NCI-H1694 (cell line): ENCODE measurements around the gene DOK5.
"Not testable (repeated sequence)": the region's sequence is repeated elsewhere in the genome, so short reads cannot be mapped to it uniquely, and the experiment has no call there.

Source experiments
- DNase-seq: peaks from one replicate; lab custom pipeline; 2025; lab: John Stamatoyannopoulos, UW

DOK5 gene

DNA sequence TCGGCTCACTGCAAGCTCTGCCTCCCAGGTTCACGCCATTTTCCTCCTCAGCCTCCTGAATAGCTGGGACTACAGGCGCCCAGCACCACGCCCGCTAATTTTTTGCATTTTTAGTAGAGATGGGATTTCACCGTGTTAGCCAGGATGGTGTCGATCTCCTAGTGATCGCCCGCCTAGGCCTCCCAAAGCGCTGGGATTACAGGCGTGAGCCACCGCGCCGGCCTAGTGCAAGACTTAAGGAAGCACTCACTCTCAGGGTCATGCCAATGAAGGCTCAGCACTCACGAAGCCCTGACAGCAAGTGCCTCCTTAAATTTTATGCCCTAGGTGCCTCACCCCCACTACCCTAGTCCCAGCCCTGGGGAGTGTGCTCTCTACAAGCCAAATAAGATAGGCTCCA, 4.7 kb upstream of the DOK5 start:
- DNase-seq, result no peak

DNA sequence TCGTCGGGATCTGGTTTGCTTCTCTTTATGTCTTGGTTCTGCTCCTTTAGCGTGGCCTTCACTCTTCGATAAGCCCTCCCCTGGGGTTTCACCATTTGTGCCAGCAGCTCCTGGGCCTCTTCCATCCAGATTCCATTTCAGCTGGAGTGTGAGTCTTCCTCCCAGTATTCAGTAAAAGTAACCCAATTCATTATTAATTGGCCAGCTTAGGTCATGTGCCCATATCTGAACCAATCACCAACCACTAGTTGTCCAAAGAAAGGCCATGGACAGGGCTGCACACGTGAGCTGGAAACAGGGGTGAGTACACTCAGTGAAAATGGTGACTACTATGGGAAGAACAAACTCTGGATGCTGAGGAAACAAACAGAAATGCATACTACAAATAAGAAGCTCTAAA, 2.8 kb upstream of the DOK5 start:
- no peak for DNase-seq

DNA sequence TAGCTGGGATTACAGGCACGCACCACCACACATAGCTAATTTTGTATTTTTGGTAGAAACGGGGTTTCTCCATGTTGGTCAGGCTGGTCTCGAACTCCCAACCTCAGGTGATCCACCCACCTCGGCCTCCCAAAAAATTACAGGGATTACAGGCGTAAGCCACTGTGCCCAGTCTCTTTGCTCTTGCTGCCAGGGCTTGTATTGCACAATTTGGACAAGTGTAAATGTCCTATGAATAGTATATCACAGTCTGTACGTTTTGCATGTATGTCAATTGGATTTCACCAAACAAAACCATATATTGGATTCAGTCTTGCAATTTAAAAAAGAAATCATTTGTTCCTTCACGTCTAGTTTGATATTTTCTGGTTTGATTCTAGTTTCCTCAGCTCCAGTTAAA, 2.1 kb upstream of the DOK5 start:
- no peak for DNase-seq

DNA sequence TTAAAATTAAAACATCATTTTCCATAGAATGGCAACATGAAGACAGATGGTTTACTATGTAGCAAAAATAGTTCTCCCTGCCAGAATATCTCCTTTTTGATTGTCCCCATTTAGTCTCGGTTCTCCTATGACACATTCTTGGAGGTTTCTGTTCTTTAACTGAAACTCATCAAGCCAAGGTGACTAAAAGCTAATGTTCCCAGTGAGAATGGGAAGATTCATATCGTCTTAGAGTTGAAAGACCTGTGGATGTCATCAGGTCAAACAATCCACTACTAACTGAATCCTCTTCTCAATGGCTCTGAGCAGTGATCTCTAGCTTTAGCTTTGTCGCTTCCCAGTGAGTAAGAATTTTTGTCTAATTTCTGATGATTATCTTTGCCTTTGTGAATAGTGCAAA, 1.3 kb upstream of the DOK5 start:
- no peak for DNase-seq

DNA sequence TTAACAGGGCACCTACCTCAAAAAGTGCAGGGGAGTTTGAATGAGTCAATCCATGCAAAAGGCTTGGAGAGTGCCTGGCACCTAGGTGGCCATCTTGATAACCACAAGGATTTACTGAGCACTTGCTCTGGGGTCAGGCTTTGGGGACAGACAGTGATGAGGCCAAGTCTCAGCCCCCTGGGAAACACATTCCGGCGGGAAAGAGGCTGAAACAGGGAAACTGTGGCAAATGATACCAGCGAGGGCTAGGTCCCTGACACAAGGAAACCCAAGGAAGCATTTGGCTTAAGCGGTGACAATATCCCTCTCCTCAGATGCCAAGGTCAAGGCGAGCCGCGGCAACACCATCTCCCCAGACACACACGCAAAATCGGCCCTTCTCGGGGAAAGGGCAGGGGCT, 527 bp upstream of the DOK5 start:
- DNase-seq, result no peak

DNA sequence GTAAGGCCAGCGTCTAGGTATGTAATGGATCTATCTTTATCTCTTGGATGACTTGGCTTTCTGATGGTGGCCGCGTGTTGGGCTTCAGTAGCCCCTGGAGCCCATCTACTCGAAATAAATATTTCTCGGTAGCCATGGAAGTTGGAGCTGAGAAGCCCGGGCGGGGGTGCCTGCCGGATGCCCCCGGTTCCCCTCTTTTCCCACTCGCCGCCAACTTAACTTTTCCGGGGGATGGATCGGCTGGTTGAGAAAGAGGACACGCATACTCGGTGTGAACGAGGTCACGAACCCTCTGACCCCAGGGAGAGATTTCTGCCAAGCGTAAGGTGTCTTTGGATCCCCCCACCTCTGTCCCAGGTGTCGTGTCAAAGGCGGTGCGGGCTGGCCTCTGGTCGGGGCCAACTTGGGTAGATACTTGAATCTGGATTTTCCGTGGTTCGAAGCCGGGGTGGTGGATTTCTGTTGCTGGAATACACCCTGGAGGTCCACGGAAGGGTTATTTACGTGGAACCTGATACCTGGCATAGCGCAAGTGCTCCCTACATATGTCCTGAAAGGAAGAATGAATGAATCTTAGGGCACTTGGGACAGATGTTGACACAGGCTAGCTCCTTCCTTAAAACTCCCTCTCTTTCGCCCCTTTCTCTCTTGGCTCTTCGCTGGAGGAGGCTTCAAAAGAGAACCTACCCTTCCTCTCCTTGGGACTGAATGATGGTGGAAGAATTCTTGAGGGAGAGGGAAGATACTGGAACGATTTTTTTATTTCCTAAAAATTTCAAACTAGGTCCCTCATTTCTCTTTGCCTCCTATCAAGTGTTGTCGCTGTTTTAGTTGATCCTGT, 996 bp downstream of the DOK5 start:
- DNase-seq, result no peak

DNA sequence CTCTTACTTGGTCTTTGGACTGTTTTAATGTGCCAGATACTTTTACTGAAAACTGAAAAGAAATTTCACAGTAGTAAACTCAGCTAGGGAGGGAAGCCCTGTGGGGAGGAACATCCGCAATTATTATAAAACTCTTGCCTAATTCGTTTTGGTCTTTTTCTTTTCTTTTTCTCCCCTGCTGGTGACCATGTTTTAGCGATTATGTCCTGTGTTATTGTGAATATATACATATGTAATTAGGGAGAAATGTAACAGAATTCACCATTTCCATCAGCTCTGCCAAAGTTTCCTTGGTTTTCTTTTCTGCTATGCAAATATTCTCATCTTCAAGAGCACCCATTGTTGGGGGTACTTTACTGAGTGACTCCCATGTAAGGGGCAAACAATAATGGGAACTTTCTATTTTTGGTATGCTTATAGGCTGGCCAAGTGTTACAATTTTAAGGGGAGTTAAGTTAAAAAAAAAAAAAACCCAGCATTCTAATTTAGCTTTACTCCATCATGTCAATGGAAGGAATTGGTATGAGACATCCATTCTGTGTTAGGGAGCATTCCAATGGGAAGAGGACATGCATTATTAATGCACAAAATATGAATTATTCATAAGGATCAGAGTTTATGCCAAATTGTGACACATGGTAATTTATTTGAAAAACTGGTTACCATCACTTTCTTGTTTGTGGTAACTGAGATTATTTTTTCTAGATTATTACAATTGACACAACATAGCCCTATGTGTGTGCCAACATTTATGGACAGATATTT, 2.0 kb downstream of the DOK5 start:
- DNase-seq, result no peak

DNA sequence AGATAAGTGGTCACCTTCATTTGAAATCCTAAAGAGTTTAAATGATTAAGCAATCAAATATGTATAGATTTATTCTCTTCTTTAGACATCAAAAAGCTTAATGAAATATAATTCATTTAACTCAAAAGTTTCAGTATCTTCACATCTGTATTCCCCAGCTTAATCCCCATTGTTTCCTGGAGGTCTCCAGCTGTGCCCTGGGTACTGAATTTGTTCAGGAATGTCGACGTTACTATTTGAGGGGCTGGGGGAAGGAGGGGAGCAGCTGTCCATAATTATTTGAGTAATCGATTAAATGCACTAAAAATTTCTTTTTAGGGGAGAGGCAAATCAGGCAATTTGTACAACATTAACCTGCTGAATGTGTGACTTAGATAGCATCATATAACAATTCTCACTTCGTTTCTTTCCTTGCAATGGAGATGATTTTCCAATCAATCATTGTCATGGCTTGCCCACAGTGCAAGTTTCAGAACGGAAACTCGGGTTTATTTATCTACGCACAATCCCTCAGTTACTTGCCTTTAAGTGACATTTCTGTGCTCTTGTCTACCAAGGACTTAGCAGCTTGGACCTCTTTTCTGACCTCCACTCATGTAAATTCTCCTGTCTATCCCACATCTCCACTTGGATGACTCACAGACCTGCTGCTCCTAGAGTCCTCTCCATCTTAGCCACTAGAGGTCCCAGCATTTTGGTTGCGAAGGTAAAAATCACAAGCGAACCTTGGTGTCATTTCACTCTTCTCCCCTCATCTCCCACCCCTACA, 3.9 kb downstream of the DOK5 start:
- DNase-seq, result no peak

DNA sequence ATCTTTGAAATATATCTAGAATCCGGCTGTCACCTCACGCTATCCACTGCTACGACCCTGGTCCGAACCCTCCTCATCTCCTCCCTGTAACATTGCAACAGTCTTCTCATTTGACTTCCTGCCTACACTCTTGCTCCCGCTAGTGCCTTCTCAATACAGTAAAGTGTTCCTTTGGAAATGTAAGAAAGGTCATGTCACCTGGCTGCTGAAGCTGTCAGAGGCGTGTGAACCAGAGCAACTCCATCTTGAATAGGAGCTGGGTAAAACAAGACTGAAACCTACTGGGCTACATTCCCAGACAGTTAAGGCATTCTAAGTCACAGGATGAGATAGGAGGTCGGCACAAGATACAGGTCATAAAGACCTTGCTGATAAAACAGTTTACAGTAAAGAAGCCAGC, 4.5 kb downstream of the DOK5 start:
- not testable (repeated sequence) for DNase-seq

DNA sequence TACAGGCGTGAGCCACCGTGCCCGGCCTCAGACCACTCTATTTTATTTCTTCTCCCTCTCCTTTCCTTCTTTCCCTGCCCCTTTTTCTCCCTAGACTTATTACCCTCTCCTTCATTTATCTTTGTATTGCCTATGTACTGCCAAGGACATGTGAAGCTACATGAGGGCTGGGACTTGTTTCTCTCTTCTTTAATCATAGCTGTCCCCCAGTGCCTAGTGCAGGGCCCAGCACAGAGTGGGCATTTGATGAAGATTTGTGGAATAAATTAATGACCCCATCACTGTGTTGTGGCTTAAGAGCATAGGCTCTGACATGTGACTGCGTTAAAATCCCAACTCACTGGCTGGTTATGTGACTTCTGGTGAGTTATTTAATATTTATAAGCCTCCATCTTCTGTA, 6.0 kb downstream of the DOK5 start:
- no peak for DNase-seq

DNA sequence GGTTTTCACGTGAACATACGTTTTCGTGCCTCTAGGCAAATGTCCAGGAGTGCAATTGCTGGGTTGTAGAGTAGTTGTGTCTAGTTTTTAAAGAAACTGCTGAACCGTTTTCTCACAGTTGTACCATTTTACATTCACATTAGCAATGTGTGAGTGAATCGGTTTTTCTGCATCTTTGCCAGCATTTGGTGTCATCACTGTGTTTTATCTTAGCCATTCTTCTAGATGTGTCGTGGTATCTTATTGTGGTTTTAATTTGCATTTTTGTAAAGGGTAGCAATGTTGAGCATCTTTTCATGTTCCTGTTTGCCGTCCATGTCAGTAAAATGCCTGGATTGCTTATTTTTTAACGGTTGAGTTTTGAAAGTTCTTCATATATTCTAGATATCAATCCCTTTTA, 10.2 kb downstream of the DOK5 start:
- DNase-seq, result no peak

DNA sequence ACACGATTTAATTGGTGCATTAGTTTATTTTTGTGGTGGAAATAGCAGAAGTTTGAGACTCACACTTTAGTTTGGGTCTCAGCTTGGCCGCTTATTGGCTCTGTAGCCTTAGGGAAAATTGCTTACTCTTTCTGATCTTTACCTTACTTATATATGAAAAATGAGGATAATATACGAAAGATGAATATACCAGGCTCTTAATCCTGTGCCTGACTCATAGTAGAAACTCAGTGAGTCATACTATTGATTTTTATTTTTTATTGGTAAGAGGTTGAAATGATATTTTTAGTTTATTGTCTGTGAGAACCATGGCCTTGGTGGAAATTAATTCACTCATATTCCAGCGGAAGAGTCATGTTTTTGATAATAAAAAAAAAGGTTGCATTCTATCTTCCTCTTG, 11.2 kb downstream of the DOK5 start:
- DNase-seq, result no peak

DNA sequence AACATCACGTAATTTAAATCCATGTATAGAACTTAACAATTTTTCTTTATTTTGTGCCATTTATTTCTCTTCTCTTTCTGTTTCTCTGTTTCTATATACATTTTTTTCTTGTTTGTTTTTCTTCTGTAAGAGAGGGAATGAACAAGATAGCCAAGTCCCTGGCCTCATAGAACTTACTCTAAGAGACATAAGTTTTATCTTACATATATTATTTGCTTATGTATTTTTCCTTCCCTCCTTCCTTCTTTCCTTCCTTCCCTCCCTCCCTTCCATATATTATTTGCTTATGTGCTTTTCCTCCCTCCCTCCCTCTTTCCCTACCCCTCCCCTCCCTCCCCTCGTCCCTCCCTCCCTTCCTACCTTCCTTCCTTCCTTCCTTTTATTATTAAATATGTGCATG, 13.0 kb downstream of the DOK5 start:
- DNase-seq, result no peak

DNA sequence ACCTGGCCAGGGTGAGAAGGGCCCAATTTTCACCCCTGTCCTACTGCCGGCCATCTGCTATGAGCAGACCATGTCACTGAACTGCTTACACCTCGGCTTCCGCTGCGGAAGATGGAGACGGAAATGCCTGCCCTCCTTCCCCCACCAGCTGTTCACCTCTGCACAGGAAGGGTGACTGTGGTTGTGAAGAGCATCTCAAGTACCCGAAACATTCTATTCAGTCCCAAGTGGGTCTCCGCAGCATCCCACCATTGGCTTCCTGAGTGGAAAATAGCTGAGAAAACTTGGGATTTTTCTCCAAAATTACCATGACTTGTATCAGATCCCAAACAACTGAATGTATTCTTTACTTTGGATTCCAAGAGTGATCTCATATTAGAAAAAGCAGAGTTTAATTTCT, 16.1 kb downstream of the DOK5 start:
- no peak for DNase-seq

DNA sequence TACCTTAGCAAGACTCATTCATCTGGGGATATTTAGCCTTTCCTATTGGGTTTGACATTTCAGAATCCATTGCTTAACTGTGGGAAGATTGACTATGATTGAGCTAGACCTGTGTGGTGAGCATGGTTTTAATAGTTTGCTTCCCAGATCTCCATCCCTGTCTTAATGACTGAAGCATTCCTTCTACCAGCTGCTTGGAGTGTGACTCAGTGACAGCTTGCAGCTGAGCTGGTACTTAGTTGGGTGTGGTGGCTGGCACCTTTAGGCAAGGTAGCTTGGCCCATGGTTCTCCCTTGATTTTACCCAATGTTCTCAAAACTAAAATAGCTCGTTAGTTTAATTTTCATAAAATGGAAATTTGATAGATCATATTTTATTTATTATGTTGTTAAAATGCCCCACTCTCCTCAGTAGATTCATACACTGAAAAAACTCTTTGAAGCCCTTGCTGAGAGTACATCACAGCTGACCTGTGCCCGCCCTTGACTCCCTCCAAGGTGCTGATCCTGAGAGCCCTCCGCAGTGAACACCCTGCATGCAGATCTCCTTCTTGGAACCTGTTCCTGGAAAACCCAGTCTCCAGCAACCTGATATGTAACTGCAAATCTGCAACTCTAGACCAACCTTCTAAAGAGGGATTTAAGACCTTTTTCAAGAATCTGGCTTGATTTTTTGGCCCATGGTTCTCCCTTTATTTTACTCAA, 19.1 kb downstream of the DOK5 start:
- DNase-seq, result no peak

DNA sequence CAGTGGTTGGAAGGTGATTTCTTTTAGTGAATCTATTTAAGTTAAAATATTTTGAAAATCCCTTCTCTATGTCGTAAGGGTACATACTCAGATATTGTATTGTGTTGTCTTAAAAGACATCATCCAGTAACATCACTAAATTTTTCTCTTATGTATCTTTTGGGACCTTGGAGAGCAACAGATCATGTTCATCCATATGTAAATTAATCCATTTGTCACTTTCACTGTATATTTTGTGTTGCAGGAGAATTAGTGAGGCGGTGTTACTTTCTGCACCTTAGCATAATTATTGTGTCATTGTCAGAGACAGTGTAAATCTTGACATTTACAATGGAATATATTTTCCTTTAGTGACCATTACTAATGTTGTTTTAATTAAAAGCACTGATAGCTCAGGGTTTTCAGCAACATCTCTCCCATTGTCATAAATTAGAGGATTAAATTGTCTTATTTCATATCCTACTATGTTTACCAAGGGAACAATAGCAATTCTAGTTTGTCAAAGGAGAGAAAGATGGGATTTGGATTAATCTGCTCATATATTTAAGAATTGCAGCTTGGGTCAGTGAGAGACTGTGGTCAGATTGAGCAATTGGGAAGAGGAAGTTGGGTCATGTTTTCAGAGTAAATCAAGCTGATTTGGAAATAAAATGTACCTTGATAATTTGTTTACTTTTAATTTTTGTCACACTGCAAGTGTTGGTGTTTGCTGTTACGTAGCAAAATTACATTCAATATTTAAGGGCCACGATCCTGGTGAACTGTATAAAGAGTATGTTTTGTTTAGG, 22.7 kb downstream of the DOK5 start:
- no peak for DNase-seq

DNA sequence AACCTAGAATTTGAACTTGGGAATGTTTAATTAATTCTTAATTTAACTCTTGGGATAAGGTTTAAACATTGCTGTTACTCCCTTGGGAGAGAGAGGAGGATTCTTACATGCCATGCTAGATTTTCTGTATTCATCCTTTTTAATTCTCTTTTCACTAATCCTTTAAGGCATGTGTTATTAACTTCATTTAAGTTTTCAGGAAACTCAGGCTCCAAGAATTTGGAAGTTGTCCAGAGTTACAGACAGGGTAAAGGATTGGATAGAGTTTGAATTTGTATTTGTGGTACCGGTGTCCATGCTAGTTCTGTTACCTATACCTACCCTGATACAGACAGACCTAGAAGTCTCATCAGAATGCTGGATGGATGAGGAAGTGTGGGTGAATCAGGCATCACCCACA, 23.7 kb downstream of the DOK5 start:
- no peak for DNase-seq

DNA sequence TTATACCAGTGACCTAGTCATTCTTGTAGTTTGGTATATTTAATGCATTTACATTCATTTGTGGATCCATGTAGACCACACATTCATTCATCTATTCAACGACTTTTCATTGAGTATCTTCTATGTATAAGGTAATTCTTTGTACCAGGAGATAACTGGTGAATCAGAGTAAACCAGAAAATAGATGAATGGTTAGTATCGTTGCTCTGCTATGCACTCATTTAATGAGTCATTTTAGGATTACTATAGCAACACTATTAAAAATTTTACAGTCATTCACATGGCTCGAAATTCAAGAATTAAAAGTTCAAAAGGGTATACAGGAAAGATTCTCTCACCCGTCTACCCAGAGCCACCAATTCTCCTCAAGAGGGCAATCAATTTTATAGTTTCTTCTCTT, 26.8 kb downstream of the DOK5 start:
- no peak for DNase-seq

DNA sequence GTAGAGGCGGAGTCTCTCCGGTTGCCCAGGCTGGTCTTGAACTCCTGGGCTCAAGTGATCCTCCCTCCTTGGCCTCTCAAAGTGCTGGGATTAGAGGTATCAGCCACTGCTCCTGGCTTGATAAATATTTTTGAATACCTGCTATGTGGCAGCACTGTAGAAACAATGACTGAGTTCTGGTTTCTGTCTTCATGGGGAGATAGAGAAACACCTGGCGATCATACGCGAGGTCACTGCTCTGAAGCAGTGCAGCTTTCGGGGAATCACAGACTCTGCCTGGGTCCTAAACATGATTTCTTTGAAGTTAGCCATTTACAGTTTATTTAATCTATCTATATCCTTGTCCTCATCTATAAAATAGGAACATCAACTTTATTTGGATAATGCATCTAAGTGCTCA, 31.2 kb downstream of the DOK5 start:
- DNase-seq, result no peak

DNA sequence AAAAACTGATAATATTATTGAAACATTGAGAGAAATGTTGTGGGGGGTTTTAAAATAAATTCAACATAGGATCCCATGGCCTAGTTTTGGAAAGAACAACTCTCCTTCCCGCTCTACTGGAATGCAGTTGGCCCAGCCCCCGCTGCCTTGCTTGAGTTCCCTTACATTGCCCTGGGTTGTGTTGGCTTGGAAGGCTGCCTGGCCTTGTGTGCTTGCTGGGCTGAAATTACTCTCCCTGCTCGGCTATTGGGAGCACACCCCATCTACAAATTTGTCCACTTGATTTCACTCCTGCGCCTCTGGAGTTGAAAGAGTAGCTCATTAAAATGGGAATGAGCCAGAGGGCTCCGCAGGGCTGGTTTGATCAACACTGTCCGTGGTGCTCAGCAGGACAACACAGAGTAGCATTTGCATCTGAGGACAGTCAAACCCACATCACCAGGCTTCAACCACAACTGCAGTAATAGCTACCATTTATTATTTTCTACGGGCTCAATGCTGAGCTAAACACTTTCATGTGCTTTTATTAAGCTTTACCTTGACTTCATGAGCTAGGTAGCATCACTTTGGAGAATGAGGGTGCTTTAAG, 35.2 kb downstream of the DOK5 start:
- DNase-seq, result no peak

DNA sequence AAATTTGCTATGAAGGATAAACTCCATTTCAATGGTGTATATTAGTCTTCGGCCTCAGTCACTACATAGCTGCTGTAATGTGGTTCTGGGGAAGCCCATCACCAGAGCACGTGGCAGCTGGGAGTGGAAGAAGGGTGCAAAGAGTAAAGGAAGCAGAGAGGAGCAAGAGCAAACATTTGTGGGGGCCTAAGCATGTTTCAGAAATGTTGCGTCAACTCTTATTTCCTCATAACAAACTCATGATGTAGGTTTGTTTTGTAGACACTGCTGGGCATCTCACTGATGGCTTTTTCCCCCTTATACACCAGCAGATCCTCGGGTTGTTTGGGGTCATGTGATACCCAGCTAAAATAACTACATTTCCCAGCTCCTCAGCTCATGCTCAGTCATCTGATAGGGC, 37.3 kb downstream of the DOK5 start:
- DNase-seq, result no peak
